Upper lobe of right lung (tissue), 1 donor: Measurements from ENCODE around the gene IL16. TPM values are rescaled to one million over a fixed set of nuclear protein-coding genes. Genes with fewer than 3 reads are reported as not detected.
A peak's percentile ranks its signal among the peaks of the same experiment; 100 is the strongest.

Experiments
- ATAC-seq: fragments of 200-7000 bp; cut with Tn5 transposase; one replicate; pipeline ENCODE4 v1.9.1; 2020; ENCODE audit warnings: mild to moderate bottlenecking, moderate library complexity
- DNase-seq: peaks from one replicate; pipeline ENCODE4 v3.0.0-alpha.2; 2020
- H3K27ac ChIP-seq: fragments of 200-600 bp; one replicate; pipeline ENCODE4 v1.8.0; 2022
- H3K27me3 ChIP-seq: fragments of 200-600 bp; one replicate; pipeline ENCODE4 v1.8.0; 2022; ENCODE audit warnings: mild to moderate bottlenecking
- H3K36me3 ChIP-seq: fragments of 200-600 bp; one replicate; pipeline ENCODE4 v1.8.0; 2022
- H3K4me1 ChIP-seq: fragments of 200-600 bp; one replicate; pipeline ENCODE4 v1.8.0; 2022
- H3K4me3 ChIP-seq: fragments of 200-600 bp; one replicate; pipeline ENCODE4 v1.8.0; 2022; ENCODE audit warnings: mild to moderate bottlenecking
- H3K9me3 ChIP-seq: fragments of 200-600 bp; one replicate; pipeline ENCODE4 v1.8.0; 2022
- intact Hi-C: fragments of 100-400 bp; cut with DNase I; formaldehyde crosslinking; loops from one replicate; pipeline ENCODE4 v1.11.0; 2022
- total RNA-seq: library from RNA; stranded (reverse); fragmentation: NEBNext Ultra II Directional; extraction: Animal tissue kit (Norgen Biotek cat#: 25700); gene quantifications from one replicate; pipeline ENCODE4 v1.2.1, GENCODE V29; 2021
- TF ChIP-seq, protein P1 (sequence below): fragments of 200-600 bp; IDR thresholded peaks from one replicate; pipeline ENCODE4 v1.8.0; 2022; ENCODE audit warnings: antibody characterized with exemption
- donor health status: DM: no; HTN: yes; CAD: no; lungs with severe emphysema.

IL16 gene
- total RNA-seq, 1 donor from 2014 or later = 39.3 TPM

DNA sequence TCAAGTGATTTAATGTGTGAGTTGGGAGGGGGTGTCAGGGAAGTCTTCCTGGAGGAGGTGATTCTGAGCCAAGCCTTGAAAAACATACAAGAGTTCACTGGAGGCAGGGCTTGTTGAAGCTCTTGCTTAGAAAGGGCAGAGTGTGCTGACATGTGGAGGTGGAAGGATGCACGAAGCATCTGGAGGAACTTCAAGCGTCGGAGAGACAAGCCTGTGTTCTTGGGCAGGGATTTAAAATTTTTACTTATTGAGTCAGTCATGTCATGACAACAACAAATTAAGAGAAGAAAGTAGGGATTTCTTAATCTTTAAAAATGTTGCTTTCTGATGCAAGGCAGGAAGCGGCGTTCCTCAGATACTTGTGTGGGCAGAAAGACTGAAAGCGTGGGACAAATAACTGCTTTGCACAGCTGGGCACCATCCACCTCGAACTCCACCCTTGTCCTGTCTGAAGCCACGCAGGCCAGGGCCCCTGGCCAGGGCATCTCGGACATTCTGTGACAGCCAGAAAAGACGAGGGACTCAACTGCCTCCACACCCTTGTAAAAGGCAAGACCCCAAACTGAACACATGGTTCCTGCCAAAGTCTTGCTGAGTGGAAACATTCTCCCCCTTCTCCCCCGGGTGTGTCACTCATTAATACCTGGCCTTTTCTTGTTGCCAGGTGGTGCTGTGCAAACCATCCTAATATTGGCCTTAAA is 6.9 kb upstream of the IL16 start:
- DNase-seq (peak; percentile 71), ATAC-seq (peak; percentile 85)
- Histone ChIP-seq H3K4me1 (peaks cover 10% of the 10 kb centered on the region), H3K36me3 (no peaks in the 10 kb centered on the region), H3K4me3 (no peak overlapping the region), H3K27me3 (no peaks in the 10 kb centered on the region), H3K9me3 (no peaks in the 10 kb centered on the region), H3K27ac (peak overlapping the region; percentile 81)
- intact Hi-C loops = no loop called here
- TF ChIP-seq, protein P1, sequence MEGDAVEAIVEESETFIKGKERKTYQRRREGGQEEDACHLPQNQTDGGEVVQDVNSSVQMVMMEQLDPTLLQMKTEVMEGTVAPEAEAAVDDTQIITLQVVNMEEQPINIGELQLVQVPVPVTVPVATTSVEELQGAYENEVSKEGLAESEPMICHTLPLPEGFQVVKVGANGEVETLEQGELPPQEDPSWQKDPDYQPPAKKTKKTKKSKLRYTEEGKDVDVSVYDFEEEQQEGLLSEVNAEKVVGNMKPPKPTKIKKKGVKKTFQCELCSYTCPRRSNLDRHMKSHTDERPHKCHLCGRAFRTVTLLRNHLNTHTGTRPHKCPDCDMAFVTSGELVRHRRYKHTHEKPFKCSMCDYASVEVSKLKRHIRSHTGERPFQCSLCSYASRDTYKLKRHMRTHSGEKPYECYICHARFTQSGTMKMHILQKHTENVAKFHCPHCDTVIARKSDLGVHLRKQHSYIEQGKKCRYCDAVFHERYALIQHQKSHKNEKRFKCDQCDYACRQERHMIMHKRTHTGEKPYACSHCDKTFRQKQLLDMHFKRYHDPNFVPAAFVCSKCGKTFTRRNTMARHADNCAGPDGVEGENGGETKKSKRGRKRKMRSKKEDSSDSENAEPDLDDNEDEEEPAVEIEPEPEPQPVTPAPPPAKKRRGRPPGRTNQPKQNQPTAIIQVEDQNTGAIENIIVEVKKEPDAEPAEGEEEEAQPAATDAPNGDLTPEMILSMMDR = no peak

DNA sequence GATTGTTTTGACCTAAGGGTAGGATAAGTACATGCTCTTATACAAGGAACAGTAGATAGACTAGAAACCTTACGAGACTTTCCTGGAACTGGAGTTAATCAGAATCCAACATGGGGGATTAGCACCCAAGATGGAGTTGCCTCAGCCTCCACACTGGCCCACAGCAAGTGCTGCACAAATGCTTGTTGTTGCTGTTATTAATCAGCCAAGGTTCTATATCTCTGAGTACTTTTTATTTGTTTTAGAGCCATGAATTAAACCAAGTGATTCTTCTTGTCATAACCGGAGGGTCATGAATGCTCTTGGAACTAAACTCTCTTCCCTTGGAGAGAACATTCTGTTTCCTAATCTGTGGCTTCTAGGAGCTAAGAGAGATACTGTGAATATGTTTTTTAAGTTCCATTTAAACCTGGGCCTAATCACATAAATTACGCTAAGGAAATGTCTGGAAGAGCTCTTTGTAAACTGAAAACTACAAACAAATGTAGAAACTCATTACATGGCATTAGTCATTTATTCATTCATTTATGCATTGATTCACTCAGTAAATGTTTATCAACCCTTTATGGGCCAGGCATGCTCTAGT is 5.7 kb upstream of the IL16 start:
- TF ChIP-seq, protein P1 = no peak
- Histone ChIP-seq H3K9me3 (no peaks in the 10 kb centered on the region), H3K27me3 (no peaks in the 10 kb centered on the region), H3K4me3 (no peak overlapping the region), H3K36me3 (no peaks in the 10 kb centered on the region), H3K27ac (peak overlapping the region; percentile 81), H3K4me1 (peaks cover 15% of the 10 kb centered on the region)
- ATAC-seq (no peak), DNase-seq (no peak)
- intact Hi-C loops = no loop called here

DNA sequence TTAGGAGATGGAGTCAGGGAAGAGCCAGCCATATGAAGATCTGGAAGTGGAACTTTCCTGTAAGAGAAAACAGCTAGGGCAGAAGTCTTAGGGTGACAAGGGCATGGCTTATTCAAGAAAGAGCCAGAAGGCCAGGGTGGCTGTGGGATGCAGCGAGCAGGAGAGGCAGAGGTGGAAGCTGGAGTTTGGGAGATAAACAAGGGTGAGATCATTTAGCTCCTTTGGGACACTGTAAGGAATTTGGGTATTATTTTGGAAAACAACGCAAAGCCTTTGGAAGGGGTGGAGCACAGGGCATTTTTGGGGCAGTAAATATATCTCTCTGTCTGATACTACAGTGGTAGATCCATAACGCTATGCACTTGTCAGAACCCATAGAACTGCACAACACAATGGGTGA is 5.0 kb upstream of the IL16 start:
- Histone ChIP-seq H3K4me3 (no peak overlapping the region), H3K27ac (peak overlapping the region; percentile 43), H3K36me3 (no peaks in the 10 kb centered on the region), H3K4me1 (peaks cover 15% of the 10 kb centered on the region), H3K9me3 (no peaks in the 10 kb centered on the region), H3K27me3 (no peaks in the 10 kb centered on the region)
- DNase-seq (no peak), ATAC-seq (no peak)
- intact Hi-C loops = no loop called here
- TF ChIP-seq, protein P1 = no peak

DNA sequence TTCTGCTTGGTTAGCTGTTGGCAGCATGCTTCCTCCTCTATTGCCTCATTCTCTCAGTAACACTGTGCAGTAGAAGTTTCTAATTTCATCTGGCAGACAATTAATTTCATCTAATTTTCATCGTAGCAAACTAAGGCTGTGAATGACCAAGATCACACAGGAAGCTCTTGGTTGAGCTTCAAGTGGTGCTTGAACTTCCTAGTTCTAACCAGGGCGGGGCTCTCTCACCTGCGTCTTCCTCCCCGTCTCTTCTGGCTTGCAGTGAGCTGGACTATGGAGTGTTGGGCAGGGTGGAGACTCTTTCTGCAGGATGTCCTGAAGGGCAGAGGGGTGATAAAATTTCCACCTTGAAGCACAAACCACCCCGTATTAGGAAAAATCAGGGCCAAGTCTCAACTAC is 2.0 kb upstream of the IL16 start:
- ATAC-seq = peak; percentile 31
- DNase-seq = no peak
- Histone ChIP-seq H3K27ac (peak overlapping the region; percentile 43), H3K27me3 (no peaks in the 10 kb centered on the region), H3K36me3 (no peaks in the 10 kb centered on the region), H3K4me1 (peaks cover 15% of the 10 kb centered on the region), H3K9me3 (no peaks in the 10 kb centered on the region), H3K4me3 (no peak overlapping the region)
- TF ChIP-seq, protein P1 = no peak
- intact Hi-C loops = no loop called here

DNA sequence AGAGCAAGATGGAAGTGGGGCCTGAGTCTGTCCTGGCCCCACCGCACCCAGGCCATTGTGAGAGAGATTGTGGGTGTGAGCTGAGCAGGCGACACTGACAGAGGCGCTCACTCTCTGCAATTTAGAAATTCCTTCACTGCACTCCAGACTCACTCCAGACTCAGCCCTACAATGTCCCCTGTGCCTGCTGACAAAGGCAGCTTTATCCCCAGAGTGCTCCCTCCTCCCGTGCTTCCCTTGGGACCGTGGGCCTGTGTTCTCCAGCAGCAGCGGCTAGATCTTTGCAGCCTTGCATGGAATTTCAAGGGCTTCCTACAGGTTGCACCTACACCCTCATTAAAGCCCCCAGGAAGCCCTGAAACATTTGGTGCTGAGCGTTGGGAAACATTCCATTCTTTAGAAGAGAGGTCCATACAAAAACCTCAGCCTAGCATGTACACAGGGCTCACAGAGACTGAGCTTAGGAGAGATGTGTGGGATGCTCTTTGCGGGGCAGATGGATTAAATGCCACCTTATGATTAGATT is 1.3 kb upstream of the IL16 start:
- peak overlapping the region; percentile 43 for H3K27ac ChIP-seq
- TF ChIP-seq, protein P1 = no peak
- H3K36me3 ChIP-seq = no peaks in the 10 kb centered on the region
- H3K27me3 ChIP-seq = no peaks in the 10 kb centered on the region
- H3K4me3 ChIP-seq = no peak overlapping the region
- intact Hi-C loops = no loop called here
- ATAC-seq (peak; percentile 34), DNase-seq (no peak)
- H3K4me1 ChIP-seq = peaks cover 11% of the 10 kb centered on the region
- H3K9me3 ChIP-seq = no peaks in the 10 kb centered on the region
